Upper lobe of right lung (tissue), 1 donor: ENCODE data around the gene GALNT9. TPM values are rescaled to one million over a fixed set of nuclear protein-coding genes. Genes with fewer than 3 reads are reported as not detected.

Source experiments
- ATAC-seq: fragments of 200-7000 bp; cut with Tn5 transposase; one replicate; pipeline ENCODE4 v1.9.1; 2020; ENCODE audit warnings: mild to moderate bottlenecking, moderate library complexity
- DNase-seq: peaks from one replicate; pipeline ENCODE4 v3.0.0-alpha.2; 2020
- H3K27ac ChIP-seq: fragments of 200-600 bp; one replicate; pipeline ENCODE4 v1.8.0; 2022
- H3K27me3 ChIP-seq: fragments of 200-600 bp; one replicate; pipeline ENCODE4 v1.8.0; 2022; ENCODE audit warnings: mild to moderate bottlenecking
- H3K36me3 ChIP-seq: fragments of 200-600 bp; one replicate; pipeline ENCODE4 v1.8.0; 2022
- H3K4me1 ChIP-seq: fragments of 200-600 bp; one replicate; pipeline ENCODE4 v1.8.0; 2022
- H3K4me3 ChIP-seq: fragments of 200-600 bp; one replicate; pipeline ENCODE4 v1.8.0; 2022; ENCODE audit warnings: mild to moderate bottlenecking
- H3K9me3 ChIP-seq: fragments of 200-600 bp; one replicate; pipeline ENCODE4 v1.8.0; 2022
- CTCF ChIP-seq: fragments of 200-600 bp; IDR thresholded peaks from one replicate; pipeline ENCODE4 v1.8.0; 2022; ENCODE audit warnings: antibody characterized with exemption
- intact Hi-C: fragments of 100-400 bp; cut with DNase I; formaldehyde crosslinking; loops from one replicate; pipeline ENCODE4 v1.11.0; 2022
- total RNA-seq: library from RNA; stranded (reverse); fragmentation: NEBNext Ultra II Directional; extraction: Animal tissue kit (Norgen Biotek cat#: 25700); gene quantifications from one replicate; pipeline ENCODE4 v1.2.1, GENCODE V29; 2021
- donor health status: DM: no; HTN: yes; CAD: no; lungs with severe emphysema.

The GALNT9 gene
- total RNA-seq, 1 donor from 2014 or later: 1.6 TPM

GRCh38 chr12:132251741-132252490 is 77.5 kb downstream of the GALNT9 start:
- no peak for DNase-seq
- no peak overlapping the region for H3K27ac ChIP-seq
- no peak for TF ChIP-seq CTCF
- no peaks in the 10 kb centered on the region for H3K4me1 ChIP-seq
- ATAC-seq: no peak
- H3K9me3 ChIP-seq: no peaks in the 10 kb centered on the region
- H3K36me3 ChIP-seq: no peaks in the 10 kb centered on the region
- no peak overlapping the region for H3K4me3 ChIP-seq
- intact Hi-C loops: no loop called here
- no peaks in the 10 kb centered on the region for H3K27me3 ChIP-seq

GRCh38 chr12:132251310-132251709 is 78.1 kb downstream of the GALNT9 start:
- DNase-seq (no peak), ATAC-seq (no peak)
- intact Hi-C loops: no loop called here

GRCh38 chr12:132250707-132251106 is 78.7 kb downstream of the GALNT9 start:
- DNase-seq (no peak), ATAC-seq (no peak)
- H3K36me3 ChIP-seq: no peaks in the 10 kb centered on the region
- intact Hi-C loops: no loop called here
- no peak overlapping the region for H3K27ac ChIP-seq
- no peaks in the 10 kb centered on the region for H3K4me1 ChIP-seq
- TF ChIP-seq CTCF: no peak
- H3K27me3 ChIP-seq: no peaks in the 10 kb centered on the region
- H3K4me3 ChIP-seq: no peak overlapping the region
- H3K9me3 ChIP-seq: no peaks in the 10 kb centered on the region

More at GRCh38 chr12:132251310-132251709, 78.1 kb downstream of the GALNT9 start:
- no peak for TF ChIP-seq CTCF
- no peaks in the 10 kb centered on the region for H3K27me3 ChIP-seq
- no peaks in the 10 kb centered on the region for H3K4me1 ChIP-seq
- H3K4me3 ChIP-seq: no peak overlapping the region
- no peaks in the 10 kb centered on the region for H3K9me3 ChIP-seq
- H3K27ac ChIP-seq: no peak overlapping the region
- H3K36me3 ChIP-seq: no peaks in the 10 kb centered on the region

GRCh38 chr12:132249689-132250478 is 79.5 kb downstream of the GALNT9 start:
- no peaks in the 10 kb centered on the region for H3K36me3 ChIP-seq
- DNase-seq (no peak), ATAC-seq (no peak)
- no peaks in the 10 kb centered on the region for H3K9me3 ChIP-seq
- TF ChIP-seq CTCF: no peak
- H3K4me3 ChIP-seq: no peak overlapping the region
- no peak overlapping the region for H3K27ac ChIP-seq
- intact Hi-C loops: no loop called here
- H3K27me3 ChIP-seq: no peaks in the 10 kb centered on the region
- no peaks in the 10 kb centered on the region for H3K4me1 ChIP-seq

- Histone ChIP-seq H3K4me3 (no peak overlapping the region), H3K27me3 (no peaks in the 10 kb centered on the region), H3K9me3 (no peaks in the 10 kb centered on the region), H3K27ac (no peak overlapping the region), H3K36me3 (no peaks in the 10 kb centered on the region), H3K4me1 (no peaks in the 10 kb centered on the region)
- no peak for TF ChIP-seq CTCF
- DNase-seq: no peak
- intact Hi-C loops: no loop called here
- no peak for ATAC-seq
Observed at GRCh38 chr12:132248453-132249167, 80.8 kb downstream of the GALNT9 start.
